ENCODE measurements around the gene CHD5.

Gene CHD5

GRCh38 chr1:6167391-6168303, 12.5 kb downstream of the CHD5 start:
- Histone ChIP-seq H3K4me2 (ENCODE audit: low read length) (no peak overlapping the region), H3K9me3 (ENCODE audit: control insufficient read depth, low read length) (no peaks in the 10 kb centered on the region), H3K27me3 (ENCODE audit: control insufficient read depth, insufficient read depth, low read length) (peaks cover 5% of the 10 kb centered on the region), H3K4me1 (no peaks in the 10 kb centered on the region), H3K27ac (no peak overlapping the region), H3K4me3 (ENCODE audit: low read depth, low read length) (no peak overlapping the region), H3K9ac (no peak overlapping the region), H2AFZ (no peak overlapping the region), H3K36me3 (ENCODE audit: control insufficient read depth, insufficient read depth, low read length) (no peaks in the 10 kb centered on the region), H3K79me2 (no peaks in the 10 kb centered on the region)
- no peak for TF ChIP-seq CTCF (IDR thresholded peaks at IDR 0.05)

- no peak for TF ChIP-seq CTCF (IDR thresholded peaks at IDR 0.05)
- no peak overlapping the region for H2AFZ ChIP-seq
- H3K79me2 ChIP-seq, result no peaks in the 10 kb centered on the region
These were observed 13.3 kb downstream of the CHD5 start for GRCh38 chr1:6166655-6167390.

DNA sequence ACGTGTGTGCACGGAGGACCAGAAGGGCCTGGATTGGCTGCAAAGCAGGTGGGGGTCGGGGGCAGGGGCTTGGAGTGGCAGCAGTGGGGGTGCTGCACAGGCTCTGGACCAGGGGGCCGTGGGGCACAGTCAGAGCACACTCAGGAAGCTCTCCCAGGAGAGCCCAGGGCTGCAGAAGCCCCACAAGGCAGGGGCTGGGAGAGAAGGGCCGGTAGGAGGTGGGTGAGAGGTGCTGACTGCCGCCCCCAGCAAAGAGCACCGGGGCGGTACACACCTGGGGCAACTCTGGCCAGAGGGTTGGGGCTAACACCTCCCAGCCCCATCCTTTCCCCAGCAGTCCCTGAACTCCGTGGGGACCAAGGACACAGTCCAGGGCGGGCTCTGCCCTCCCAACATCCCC, 13.9 kb downstream of the CHD5 start:
- H3K36me3 ChIP-seq (ENCODE audit: control insufficient read depth, insufficient read depth, low read length), result no peaks in the 10 kb centered on the region
- no peak overlapping the region for H2AFZ ChIP-seq
- H3K27me3 ChIP-seq (ENCODE audit: control insufficient read depth, insufficient read depth, low read length), result peaks cover 4% of the 10 kb centered on the region
- H3K4me2 ChIP-seq (ENCODE audit: low read length), result no peak overlapping the region
- H3K9me3 ChIP-seq (ENCODE audit: control insufficient read depth, low read length), result no peaks in the 10 kb centered on the region
- no peak overlapping the region for H3K4me3 ChIP-seq (ENCODE audit: low read depth, low read length)
- no peak overlapping the region for H3K27ac ChIP-seq
- H3K79me2 ChIP-seq, result no peaks in the 10 kb centered on the region
- H3K9ac ChIP-seq, result no peak overlapping the region
- H3K4me1 ChIP-seq, result no peaks in the 10 kb centered on the region
- no peak for TF ChIP-seq CTCF (IDR thresholded peaks at IDR 0.05)

More at GRCh38 chr1:6166655-6167390, 13.3 kb downstream of the CHD5 start:
- H3K4me3 ChIP-seq (ENCODE audit: low read depth, low read length), result no peak overlapping the region
- no peak overlapping the region for H3K4me2 ChIP-seq (ENCODE audit: low read length)
- H3K9ac ChIP-seq, result no peak overlapping the region
- H3K27ac ChIP-seq, result no peak overlapping the region
- H3K36me3 ChIP-seq (ENCODE audit: control insufficient read depth, insufficient read depth, low read length), result no peaks in the 10 kb centered on the region
- H3K27me3 ChIP-seq (ENCODE audit: control insufficient read depth, insufficient read depth, low read length), result peaks cover 5% of the 10 kb centered on the region
- no peaks in the 10 kb centered on the region for H3K9me3 ChIP-seq (ENCODE audit: control insufficient read depth, low read length)
- H3K4me1 ChIP-seq, result no peaks in the 10 kb centered on the region

GRCh38 chr1:6165441-6165985, 14.6 kb downstream of the CHD5 start:
- H3K9ac ChIP-seq, result no peak overlapping the region
- TF ChIP-seq CTCF (IDR thresholded peaks at IDR 0.05), result no peak

More at GRCh38 chr1:6165441-6165985, 14.6 kb downstream of the CHD5 start:
- no peaks in the 10 kb centered on the region for H3K9me3 ChIP-seq (ENCODE audit: control insufficient read depth, low read length)
- no peaks in the 10 kb centered on the region for H3K4me1 ChIP-seq
- H2AFZ ChIP-seq, result no peak overlapping the region
- no peaks in the 10 kb centered on the region for H3K27me3 ChIP-seq (ENCODE audit: control insufficient read depth, insufficient read depth, low read length)
- no peak overlapping the region for H3K4me2 ChIP-seq (ENCODE audit: low read length)
- H3K79me2 ChIP-seq, result no peaks in the 10 kb centered on the region
- H3K36me3 ChIP-seq (ENCODE audit: control insufficient read depth, insufficient read depth, low read length), result no peaks in the 10 kb centered on the region
- H3K4me3 ChIP-seq (ENCODE audit: low read depth, low read length), result no peak overlapping the region
- no peak overlapping the region for H3K27ac ChIP-seq

All from parathyroid adenoma (tissue), 2 donors.